ENCODE measurements around the gene LRRC28.

LRRC28 gene

GRCh38 chr15:99305761-99306505 is 54.7 kb downstream of the LRRC28 start:
- no peak for DNase-seq (ENCODE audit: low spot score)

- DNase-seq (ENCODE audit: low spot score): no peak
Observed at GRCh38 chr15:99306694-99307338, 55.5 kb downstream of the LRRC28 start.

GRCh38 chr15:99307735-99308134 is 56.5 kb downstream of the LRRC28 start:
- DNase-seq (ENCODE audit: low spot score): no peak

- no peak for DNase-seq (ENCODE audit: low spot score)
Observed at GRCh38 chr15:99310745-99311144, 59.5 kb downstream of the LRRC28 start.

GRCh38 chr15:99312228-99312627 is 60.9 kb downstream of the LRRC28 start:
- no peak for DNase-seq (ENCODE audit: low spot score)

- no peak for DNase-seq (ENCODE audit: low spot score)
Observed at GRCh38 chr15:99312794-99313193, 61.5 kb downstream of the LRRC28 start.

GRCh38 chr15:99315636-99316035 is 64.4 kb downstream of the LRRC28 start:
- DNase-seq (ENCODE audit: low spot score): no peak

GRCh38 chr15:99320374-99321215 is 69.3 kb downstream of the LRRC28 start:
- no peak for DNase-seq (ENCODE audit: low spot score)

GRCh38 chr15:99321468-99321867 is 70.2 kb downstream of the LRRC28 start:
- no peak for DNase-seq (ENCODE audit: low spot score)

GRCh38 chr15:99322643-99323405 is 71.5 kb downstream of the LRRC28 start:
- DNase-seq (ENCODE audit: low spot score): no peak

GRCh38 chr15:99324082-99324620 is 72.9 kb downstream of the LRRC28 start:
- no peak for DNase-seq (ENCODE audit: low spot score)

GRCh38 chr15:99324700-99325099 is 73.4 kb downstream of the LRRC28 start:
- DNase-seq (ENCODE audit: low spot score): no peak

- DNase-seq (ENCODE audit: low spot score): no peak
Observed at GRCh38 chr15:99326235-99326634, 75.0 kb downstream of the LRRC28 start.

- no peak for DNase-seq (ENCODE audit: low spot score)
Observed at GRCh38 chr15:99328106-99329072, 77.1 kb downstream of the LRRC28 start.

GRCh38 chr15:99331381-99331780 is 80.1 kb downstream of the LRRC28 start:
- DNase-seq (ENCODE audit: low spot score): no peak

- DNase-seq (ENCODE audit: low spot score): no peak
Observed at GRCh38 chr15:99333413-99333812, 82.1 kb downstream of the LRRC28 start.

GRCh38 chr15:99333981-99334380 is 82.7 kb downstream of the LRRC28 start:
- DNase-seq (ENCODE audit: low spot score): no peak

GRCh38 chr15:99335508-99335907 is 84.2 kb downstream of the LRRC28 start:
- DNase-seq (ENCODE audit: low spot score): no peak

- DNase-seq (ENCODE audit: low spot score): no peak
Observed at GRCh38 chr15:99336794-99337193, 85.5 kb downstream of the LRRC28 start.

- no peak for DNase-seq (ENCODE audit: low spot score)
Observed at GRCh38 chr15:99340347-99340746, 89.1 kb downstream of the LRRC28 start.

GRCh38 chr15:99341786-99342185 is 90.5 kb downstream of the LRRC28 start:
- no peak for DNase-seq (ENCODE audit: low spot score)

All from germinal center (tissue), 1 donor.